Heart left ventricle (tissue), 16 donors: Measurements from ENCODE around the gene ABL2. TPM values are rescaled to one million over a fixed set of nuclear protein-coding genes. Genes with fewer than 3 reads are reported as not detected.

Source experiments
- ATAC-seq, 4 donors: fragments of 200-7000 bp; cut with Tn5 transposase; one replicate each; pipeline ENCODE4 v1.9.1; 2020 to 2022; ENCODE audit warnings: moderate library complexity in 4 of 4, mild to moderate bottlenecking in 3 of 4, moderate number of reproducible peaks in 1 of 4
- DNase-seq, 5 donors: peaks; one replicate each; pipeline ENCODE4 v3.0.0-alpha.2; 2020
- H3K27ac ChIP-seq, 12 donors: fragments of 200-600 bp; sonication (generic) in 4 of 12; one replicate each; pipeline versions ENCODE4 v1.5.0 to v1.8.0; 2016 to 2022; ENCODE audit warnings: mild to moderate bottlenecking in 2 of 12
- H3K27me3 ChIP-seq, 9 donors: fragments of 200-600 bp; sonication (generic) in 2 of 9; one replicate each; pipeline versions ENCODE4 v1.5.1 to v1.8.0; 2016 to 2022; ENCODE audit warnings: mild to moderate bottlenecking in 3 of 9
- H3K36me3 ChIP-seq, 9 donors: fragments of 200-600 bp; sonication (generic) in 2 of 9; one replicate each; pipeline versions ENCODE4 v1.5.0 to v1.8.0; 2018 to 2022; ENCODE audit warnings: mild to moderate bottlenecking in 2 of 9
- H3K4me1 ChIP-seq, 12 donors: fragments of 200-600 bp; sonication (generic) in 4 of 12; one replicate each; pipeline versions ENCODE4 v1.5.0 to v1.8.0; 2016 to 2022; ENCODE audit warnings: mild to moderate bottlenecking in 3 of 12
- H3K4me3 ChIP-seq, 12 donors: fragments of 200-600 bp; sonication (generic) in 4 of 12; one replicate each; pipeline versions ENCODE4 v1.5.0 to v1.8.0; 2017 to 2022; ENCODE audit warnings: mild to moderate bottlenecking in 9 of 12, moderate library complexity in 4 of 12
- H3K9me3 ChIP-seq, 12 donors: fragments of 200-600 bp; sonication (generic) in 4 of 12; one replicate each; pipeline versions ENCODE4 v1.5.0 to v1.8.0; 2016 to 2022; ENCODE audit warnings: mild to moderate bottlenecking in 1 of 12
- POLR2A ChIP-seq, 2 donors: fragments of 450-650 bp; IDR thresholded peaks; one replicate each; pipeline ENCODE4 v1.6.1; 2017; ENCODE audit warnings: antibody characterized with exemption in 2 of 2, mild to moderate bottlenecking in 2 of 2, moderate library complexity in 2 of 2
- WGBS, 4 donors: extraction: QIAGEN DNeasy Blood & Tissue Kit in 2 of 4; methylation state at CpG; one replicate each; pipeline versions ENCODE4 v1.1.5 to v1.1.7; 2013 to 2018; 5-methylcytosine and 5-hydroxymethylcytosine counted together
- intact Hi-C, 10 donors: fragments of 100-400 bp; cut with DNase I; formaldehyde crosslinking; loops; one replicate each; pipeline versions ENCODE4 v1.11.1 to v1.14.2; 2022
- polyA plus RNA-seq, 2 donors: library from polyadenylated mRNA; stranded (reverse); fragments of 200-250 nt; gene quantifications; one replicate each; pipeline ENCODE4 v1.2.3, GENCODE V29; 2013
- total RNA-seq, 9 donors: library from RNA; depleted of rRNA in 2 of 9; stranded (reverse); fragments of >200 nt in 2 of 9; fragmentation: NEBNext Ultra II Directional in 3 of 9; extraction: Animal tissue kit (Norgen Biotek cat#: 25700) in 3 of 9; gene quantifications; one replicate each; pipeline versions ENCODE4 v1.1.0 to v1.2.4, GENCODE V29; 2016 to 2023
- TF ChIP-seq, protein P1 (sequence below), 12 donors: fragments of 200-600 bp; sonication (generic) in 4 of 12; IDR thresholded peaks; one replicate each; pipeline versions ENCODE4 v1.5.0 to v1.8.0; 2018 to 2022; ENCODE audit warnings: antibody characterized with exemption in 12 of 12, mild to moderate bottlenecking in 5 of 12
- donor health status: ischemic (EF 13 %, LVEDD 7.1; RV severe dilation, severe dysfunction).
- donor health status: healthy with polysubstance abuse.
- donor health status: DM: no; HTN: yes; CAD: no.
- donor health status: DM: no; HTN: no; CAD: no.
- donor health status: ischemic (EF 25% LVEDD 6.9; RV normal size, moderate dysfunction).
- donor health status: ischemic (EF 25% LVEDD 5.7; RV mildly dilated, moderate dysfunction).
- donor health status: healthy.
- donor health status: DM: yes; HTN: yes; CAD: no.
- donor health status: ischemic (EF 35%, LVEDD 5.7; RV mildly dilated, moderate dysfunction).
- donor health status: nonischemic (EF 11% LVEDD 7.7; RV severe dilation, severe dysfunction).
- donor health status: DM: yes; HTN: yes; CAD: no.
- donor health status: PGD.
- donor health status: ischemic (EF 29% LVEDD 5.4; RV normal size, mild dysfunction).
- donor health status: nonischemic (EF 23%, LVEDD 6.1; RV moderate dilation, normal function).

The ABL2 gene
- total and polyA plus RNA-seq, 11 donors = 2.5 to 22.0 (median 10.2) TPM

DNA sequence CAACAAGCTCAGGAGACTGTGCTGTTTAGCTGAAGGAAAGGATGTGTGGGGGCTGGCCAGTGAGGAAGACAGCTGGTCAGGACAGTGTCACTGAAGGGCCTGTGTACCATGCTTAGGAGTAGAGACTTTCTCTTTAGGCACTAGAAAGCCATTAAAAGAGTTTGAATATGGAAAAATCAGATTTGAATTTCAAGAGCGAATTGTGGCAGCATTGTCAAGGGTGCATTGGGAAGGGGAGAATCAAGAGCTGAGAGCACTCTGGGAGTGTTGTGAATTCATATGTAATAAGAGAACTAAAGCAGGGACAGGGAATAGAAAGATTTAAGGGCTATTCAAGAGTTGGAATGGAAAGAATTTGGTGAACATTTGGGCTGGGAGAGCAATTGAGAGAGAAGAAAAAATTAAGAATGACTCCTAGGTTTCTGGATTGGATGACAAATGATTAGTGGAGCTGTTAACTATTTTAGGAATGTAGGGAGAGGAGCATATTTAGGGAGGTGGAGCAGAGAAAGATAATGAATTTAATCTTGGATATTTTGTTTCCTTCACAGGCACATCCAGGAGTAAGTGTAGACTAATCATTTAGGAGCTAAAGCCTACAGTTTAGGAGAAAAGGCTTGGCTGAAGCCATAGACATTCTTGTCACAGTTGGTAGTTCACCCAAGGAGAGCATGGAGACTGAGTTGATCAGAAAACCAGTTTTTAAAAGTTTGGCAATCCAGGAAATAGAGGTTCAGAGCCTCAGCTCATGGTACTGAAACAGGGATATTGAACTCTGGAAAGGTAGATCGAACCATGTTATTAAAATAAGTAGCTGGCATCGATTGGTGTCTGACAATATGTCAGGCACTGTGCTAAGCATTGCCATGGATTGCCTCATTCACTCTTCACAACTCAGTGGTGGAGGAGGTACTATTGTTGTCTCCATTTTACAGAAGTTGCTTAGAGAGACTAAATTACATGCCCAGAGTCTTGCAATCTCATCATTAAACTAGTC, 170.7 kb downstream of the ABL2 start:
- intact Hi-C loops = no loop called here
- no peak overlapping the region for H3K27ac ChIP-seq
- 89 to 93% (median 92%) methylated on average over 3 of the region's 3 CpGs for WGBS, 4 donors
- TF ChIP-seq, protein P1, sequence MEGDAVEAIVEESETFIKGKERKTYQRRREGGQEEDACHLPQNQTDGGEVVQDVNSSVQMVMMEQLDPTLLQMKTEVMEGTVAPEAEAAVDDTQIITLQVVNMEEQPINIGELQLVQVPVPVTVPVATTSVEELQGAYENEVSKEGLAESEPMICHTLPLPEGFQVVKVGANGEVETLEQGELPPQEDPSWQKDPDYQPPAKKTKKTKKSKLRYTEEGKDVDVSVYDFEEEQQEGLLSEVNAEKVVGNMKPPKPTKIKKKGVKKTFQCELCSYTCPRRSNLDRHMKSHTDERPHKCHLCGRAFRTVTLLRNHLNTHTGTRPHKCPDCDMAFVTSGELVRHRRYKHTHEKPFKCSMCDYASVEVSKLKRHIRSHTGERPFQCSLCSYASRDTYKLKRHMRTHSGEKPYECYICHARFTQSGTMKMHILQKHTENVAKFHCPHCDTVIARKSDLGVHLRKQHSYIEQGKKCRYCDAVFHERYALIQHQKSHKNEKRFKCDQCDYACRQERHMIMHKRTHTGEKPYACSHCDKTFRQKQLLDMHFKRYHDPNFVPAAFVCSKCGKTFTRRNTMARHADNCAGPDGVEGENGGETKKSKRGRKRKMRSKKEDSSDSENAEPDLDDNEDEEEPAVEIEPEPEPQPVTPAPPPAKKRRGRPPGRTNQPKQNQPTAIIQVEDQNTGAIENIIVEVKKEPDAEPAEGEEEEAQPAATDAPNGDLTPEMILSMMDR (IDR thresholded peaks at IDR 0.05) = no peak
- no peak for TF ChIP-seq POLR2A (IDR thresholded peaks at IDR 0.05)
- H3K4me3 ChIP-seq = no peak overlapping the region
- DNase-seq (no peak), ATAC-seq (no peak)
- H3K27me3 ChIP-seq = no peaks in the 10 kb centered on the region
- peaks cover 0 to 49% (median 32%) of the 10 kb centered on the region in 9 donors for H3K36me3 ChIP-seq
- H3K4me1 ChIP-seq = peaks cover 0 to 6% (median 0%) of the 10 kb centered on the region in 12 donors
- H3K9me3 ChIP-seq = peaks cover 0 to 5% (median 0%) of the 10 kb centered on the region in 12 donors

DNA sequence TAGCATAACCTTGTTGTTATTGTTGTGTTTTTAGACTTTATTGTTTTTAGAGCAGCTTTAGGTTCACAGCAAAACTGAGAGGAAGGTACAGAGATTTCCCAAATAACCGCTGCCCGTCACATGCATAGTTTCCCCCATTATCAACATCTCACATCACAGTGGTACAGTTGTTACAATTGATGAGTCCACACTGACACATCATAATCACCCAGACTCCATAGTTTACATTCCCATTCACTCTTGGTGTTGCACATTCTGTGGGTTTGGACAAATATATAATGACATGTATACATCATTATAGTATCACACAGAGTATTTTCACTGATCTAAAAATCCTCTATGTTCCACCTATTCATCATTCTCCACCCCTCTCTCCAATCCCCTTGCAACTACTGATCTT, 173.5 kb downstream of the ABL2 start:
- Histone ChIP-seq H3K4me1 (peaks cover 0 to 6% (median 0%) of the 10 kb centered on the region in 12 donors), H3K4me3 (no peak overlapping the region), H3K27me3 (no peaks in the 10 kb centered on the region), H3K9me3 (peaks cover 0 to 5% (median 0%) of the 10 kb centered on the region in 12 donors), H3K36me3 (peaks cover 0 to 40% (median 22%) of the 10 kb centered on the region in 9 donors), H3K27ac (no peak overlapping the region)
- WGBS, 4 donors = 94 to 98% (median 98%) methylated on average over 2 of the region's 2 CpGs
- intact Hi-C loops = no loop called here
- DNase-seq (no peak), ATAC-seq (no peak)
- TF ChIP-seq, protein P1 (IDR thresholded peaks at IDR 0.05) = no peak
- TF ChIP-seq POLR2A (IDR thresholded peaks at IDR 0.05) = no peak

DNA sequence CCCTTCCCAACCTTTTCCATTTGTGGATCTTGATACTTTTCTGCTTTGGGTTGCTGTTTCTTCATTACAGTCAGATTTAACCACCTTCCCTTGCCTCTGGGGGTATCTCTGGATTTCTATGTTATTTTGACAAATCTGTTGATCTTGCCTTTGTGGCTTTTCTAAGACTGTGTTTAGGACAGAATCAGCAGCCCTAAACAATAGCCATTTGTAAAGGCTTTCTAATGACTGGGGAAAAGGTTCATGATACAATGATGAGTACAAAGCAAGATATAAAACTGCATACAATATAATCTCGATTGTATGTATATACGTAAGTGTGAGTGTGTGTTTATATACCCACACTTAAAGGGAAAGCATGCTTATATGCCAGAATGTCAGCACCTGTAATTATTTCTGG, 176.0 kb downstream of the ABL2 start:
- H3K36me3 ChIP-seq = peaks cover 0 to 45% (median 22%) of the 10 kb centered on the region in 9 donors
- H3K4me3 ChIP-seq = no peak overlapping the region
- DNase-seq = no peak
- no peak for TF ChIP-seq POLR2A (IDR thresholded peaks at IDR 0.05)
- TF ChIP-seq, protein P1 (IDR thresholded peaks at IDR 0.05) = no peak
- WGBS, 4 donors = 87 to 95% (median 93%) methylated on average over 2 of the region's 2 CpGs
- no peaks in the 10 kb centered on the region for H3K27me3 ChIP-seq
- intact Hi-C loops = no loop called here
- no peak overlapping the region for H3K27ac ChIP-seq
- ATAC-seq = no peak
- H3K4me1 ChIP-seq = peaks cover 0 to 3% (median 0%) of the 10 kb centered on the region in 12 donors
- H3K9me3 ChIP-seq = peaks cover 0 to 5% (median 0%) of the 10 kb centered on the region in 12 donors

DNA sequence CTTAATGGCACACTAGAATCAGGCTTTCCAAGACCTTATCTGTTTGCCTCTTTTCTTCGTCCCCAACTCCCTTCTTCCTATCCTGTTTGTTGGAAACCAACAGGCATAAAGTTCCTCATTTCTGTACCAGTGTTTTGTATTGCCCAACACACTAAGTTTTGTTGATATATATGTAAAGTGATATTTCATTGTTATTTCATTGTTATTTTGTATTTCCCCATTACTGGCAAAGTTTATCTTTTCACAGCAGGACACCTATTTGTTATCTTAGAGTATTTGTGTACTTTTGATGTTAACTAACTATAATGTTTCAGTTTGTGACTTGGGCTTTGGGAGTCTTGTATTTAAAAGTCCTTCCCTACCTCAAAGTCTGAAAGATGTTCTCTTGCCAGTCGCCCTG, 176.7 kb downstream of the ABL2 start:
- TF ChIP-seq, protein P1 (IDR thresholded peaks at IDR 0.05) = no peak
- TF ChIP-seq POLR2A (IDR thresholded peaks at IDR 0.05) = no peak
- peaks cover 0 to 9% (median 0%) of the 10 kb centered on the region in 12 donors for H3K4me1 ChIP-seq
- 77 to 88% (median 85%) methylated on average over 2 of the region's 2 CpGs for WGBS, 4 donors
- no peaks in the 10 kb centered on the region for H3K27me3 ChIP-seq
- intact Hi-C loops = no loop called here
- DNase-seq (no peak), ATAC-seq (no peak)
- peaks cover 0 to 5% (median 0%) of the 10 kb centered on the region in 12 donors for H3K9me3 ChIP-seq
- no peak overlapping the region for H3K27ac ChIP-seq
- no peak overlapping the region for H3K4me3 ChIP-seq
- H3K36me3 ChIP-seq = peaks cover 0 to 45% (median 22%) of the 10 kb centered on the region in 9 donors
